ENCODE data around the gene STRIP1.

The STRIP1 gene

GRCh38 chr1:110050602-110051261, 16.3 kb downstream of the STRIP1 start:
- H3K9me3 ChIP-seq (ENCODE audit: control insufficient read depth in 2 of 2, low read length in 2 of 2) = no peaks in the 10 kb centered on the region
- H3K36me3 ChIP-seq (ENCODE audit: control insufficient read depth in 2 of 2, insufficient read depth in 2 of 2, low read length in 2 of 2) = peaks cover 68 to 84% of the 10 kb centered on the region in 2 donors
- no peak overlapping the region for H3K9ac ChIP-seq (ENCODE audit: low read length in 2 of 2)
- H3K4me1 ChIP-seq (ENCODE audit: control insufficient read depth, insufficient read depth, low read length) = peaks cover 7% of the 10 kb centered on the region
- H3K4me3 ChIP-seq (ENCODE audit: low read length in 2 of 2) = no peak overlapping the region
- no peaks in the 10 kb centered on the region for H3K27me3 ChIP-seq (ENCODE audit: control insufficient read depth in 1 of 2, insufficient read depth in 2 of 2, low read length in 2 of 2)
- H3K27ac ChIP-seq (ENCODE audit: low read length) = no peak overlapping the region

GRCh38 chr1:110051262-110051648, 16.8 kb downstream of the STRIP1 start:
- Histone ChIP-seq H3K4me1 (ENCODE audit: control insufficient read depth, insufficient read depth, low read length) (peaks cover 7% of the 10 kb centered on the region), H3K9me3 (ENCODE audit: control insufficient read depth in 2 of 2, low read length in 2 of 2) (no peaks in the 10 kb centered on the region), H3K27ac (ENCODE audit: low read length) (no peak overlapping the region), H3K36me3 (ENCODE audit: control insufficient read depth in 2 of 2, insufficient read depth in 2 of 2, low read length in 2 of 2) (peaks cover 70 to 85% of the 10 kb centered on the region in 2 donors), H3K27me3 (ENCODE audit: control insufficient read depth in 1 of 2, insufficient read depth in 2 of 2, low read length in 2 of 2) (no peaks in the 10 kb centered on the region), H3K4me3 (ENCODE audit: low read length in 2 of 2) (no peak overlapping the region), H3K9ac (ENCODE audit: low read length in 2 of 2) (no peak overlapping the region)

DNA sequence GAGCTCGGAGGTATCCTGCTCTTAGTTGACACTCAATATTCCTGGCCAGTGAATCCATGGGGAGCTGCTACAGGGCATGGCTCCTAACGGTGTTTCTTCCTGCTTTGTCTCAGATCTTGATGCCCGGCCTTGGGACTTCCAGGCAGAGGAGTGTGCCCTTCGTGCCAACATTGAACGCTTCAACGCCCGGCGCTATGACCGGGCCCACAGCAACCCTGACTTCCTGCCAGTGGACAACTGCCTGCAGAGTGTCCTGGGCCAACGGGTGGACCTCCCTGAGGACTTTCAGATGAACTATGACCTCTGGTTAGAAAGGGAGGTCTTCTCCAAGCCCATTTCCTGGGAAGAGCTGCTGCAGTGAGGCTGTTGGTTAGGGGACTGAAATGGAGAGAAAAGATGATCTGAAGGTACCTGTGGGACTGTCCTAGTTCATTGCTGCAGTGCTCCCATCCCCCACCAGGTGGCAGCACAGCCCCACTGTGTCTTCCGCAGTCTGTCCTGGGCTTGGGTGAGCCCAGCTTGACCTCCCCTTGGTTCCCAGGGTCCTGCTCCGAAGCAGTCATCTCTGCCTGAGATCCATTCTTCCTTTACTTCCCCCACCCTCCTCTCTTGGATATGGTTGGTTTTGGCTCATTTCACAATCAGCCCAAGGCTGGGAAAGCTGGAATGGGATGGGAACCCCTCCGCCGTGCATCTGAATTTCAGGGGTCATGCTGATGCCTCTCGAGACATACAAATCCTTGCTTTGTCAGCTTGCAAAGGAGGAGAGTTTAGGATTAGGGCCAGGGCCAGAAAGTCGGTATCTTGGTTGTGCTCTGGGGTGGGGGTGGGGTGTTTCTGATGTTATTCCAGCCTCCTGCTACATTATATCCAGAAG, 19.4 kb downstream of the STRIP1 start:
- Histone ChIP-seq H3K4me1 (ENCODE audit: control insufficient read depth, insufficient read depth, low read length) (peaks cover 11% of the 10 kb centered on the region), H3K9ac (ENCODE audit: low read length in 2 of 2) (no peak overlapping the region), H3K9me3 (ENCODE audit: control insufficient read depth in 2 of 2, low read length in 2 of 2) (no peaks in the 10 kb centered on the region), H3K4me3 (ENCODE audit: low read length in 2 of 2) (no peak overlapping the region), H3K36me3 (ENCODE audit: control insufficient read depth in 2 of 2, insufficient read depth in 2 of 2, low read length in 2 of 2) (peaks cover 73 to 79% of the 10 kb centered on the region in 2 donors), H3K27ac (ENCODE audit: low read length) (no peak overlapping the region), H3K27me3 (ENCODE audit: control insufficient read depth in 1 of 2, insufficient read depth in 2 of 2, low read length in 2 of 2) (no peaks in the 10 kb centered on the region)

DNA sequence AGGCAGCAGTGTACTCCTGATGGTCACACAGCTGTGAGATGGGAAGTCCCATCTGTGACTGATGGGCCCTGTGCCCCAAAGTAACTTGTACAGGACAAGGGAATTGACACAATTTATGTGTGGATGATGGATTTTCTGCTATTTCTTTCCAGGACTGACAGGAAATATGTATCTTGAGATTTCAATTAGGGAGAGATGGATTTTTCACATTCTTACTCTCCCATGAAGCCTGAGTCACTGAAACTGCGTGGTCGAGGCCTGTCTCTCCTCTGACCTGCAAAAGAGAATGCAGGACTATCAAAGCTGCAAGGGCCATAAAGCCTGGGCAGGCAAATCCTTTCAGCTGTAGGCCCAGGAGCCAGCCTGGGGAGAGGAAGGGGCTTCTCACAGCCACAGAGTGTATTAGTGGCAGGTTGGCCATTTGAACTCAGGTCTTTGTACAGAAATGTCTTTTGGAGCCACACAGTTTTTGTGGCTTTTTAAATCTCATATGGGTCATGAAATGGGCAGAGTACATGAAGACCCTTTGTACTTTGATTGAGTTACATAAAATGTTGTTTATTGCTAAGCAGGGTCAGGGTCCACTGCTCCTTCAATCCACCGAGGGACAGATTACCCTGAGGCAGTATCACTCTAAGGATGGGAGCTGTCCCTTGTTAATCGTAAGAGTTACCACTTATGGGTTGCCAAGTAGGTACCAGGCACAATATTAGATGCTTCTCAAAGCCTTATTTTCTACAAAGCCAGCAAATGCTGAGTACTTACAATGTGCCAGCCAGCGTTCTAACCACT, 21.3 kb downstream of the STRIP1 start:
- peaks cover 5% of the 10 kb centered on the region for H3K4me1 ChIP-seq (ENCODE audit: control insufficient read depth, insufficient read depth, low read length)
- no peak overlapping the region for H3K4me3 ChIP-seq (ENCODE audit: low read length in 2 of 2)
- peaks cover 64 to 66% of the 10 kb centered on the region in 2 donors for H3K36me3 ChIP-seq (ENCODE audit: control insufficient read depth in 2 of 2, insufficient read depth in 2 of 2, low read length in 2 of 2)
- no peaks in the 10 kb centered on the region for H3K9me3 ChIP-seq (ENCODE audit: control insufficient read depth in 2 of 2, low read length in 2 of 2)
- H3K27ac ChIP-seq (ENCODE audit: low read length) = no peak overlapping the region
- H3K27me3 ChIP-seq (ENCODE audit: control insufficient read depth in 1 of 2, insufficient read depth in 2 of 2, low read length in 2 of 2) = no peaks in the 10 kb centered on the region
- H3K9ac ChIP-seq (ENCODE audit: low read length in 2 of 2) = peak overlapping the region in 1 of 2 donors; percentile 29

DNA sequence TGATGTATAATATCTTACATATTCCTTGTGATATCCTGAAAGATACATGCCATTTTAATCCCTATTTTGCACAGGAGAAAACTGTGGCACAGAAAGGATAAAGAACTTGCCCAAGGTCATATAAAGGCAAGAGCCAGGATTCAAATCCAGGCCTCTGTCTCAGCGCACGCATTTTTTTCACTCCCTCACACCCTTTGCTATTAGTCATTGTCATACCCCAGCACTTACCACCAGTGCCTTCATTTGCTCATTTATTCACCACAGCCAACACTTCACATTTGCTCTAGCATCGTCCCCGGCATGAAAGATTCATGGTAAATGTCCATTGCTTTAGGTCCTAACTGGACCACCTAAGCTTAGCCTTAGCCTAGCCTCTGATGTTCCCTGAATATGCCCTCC, 21.9 kb downstream of the STRIP1 start:
- peaks cover 58 to 61% of the 10 kb centered on the region in 2 donors for H3K36me3 ChIP-seq (ENCODE audit: control insufficient read depth in 2 of 2, insufficient read depth in 2 of 2, low read length in 2 of 2)

GRCh38 chr1:110056776-110057175, 22.4 kb downstream of the STRIP1 start:
- Histone ChIP-seq H3K36me3 (ENCODE audit: control insufficient read depth in 2 of 2, insufficient read depth in 2 of 2, low read length in 2 of 2) (peaks cover 53 to 56% of the 10 kb centered on the region in 2 donors), H3K27ac (ENCODE audit: low read length) (no peak overlapping the region), H3K27me3 (ENCODE audit: control insufficient read depth in 1 of 2, insufficient read depth in 2 of 2, low read length in 2 of 2) (no peaks in the 10 kb centered on the region), H3K4me1 (ENCODE audit: control insufficient read depth, insufficient read depth, low read length) (peaks cover 5% of the 10 kb centered on the region), H3K9ac (ENCODE audit: low read length in 2 of 2) (no peak overlapping the region), H3K4me3 (ENCODE audit: low read length in 2 of 2) (no peak overlapping the region), H3K9me3 (ENCODE audit: control insufficient read depth in 2 of 2, low read length in 2 of 2) (no peaks in the 10 kb centered on the region)

More for the DNA sequence above, 21.9 kb downstream of the STRIP1 start:
- Histone ChIP-seq H3K9ac (ENCODE audit: low read length in 2 of 2) (peak overlapping the region in 1 of 2 donors; percentile 29), H3K4me3 (ENCODE audit: low read length in 2 of 2) (no peak overlapping the region), H3K9me3 (ENCODE audit: control insufficient read depth in 2 of 2, low read length in 2 of 2) (no peaks in the 10 kb centered on the region), H3K27me3 (ENCODE audit: control insufficient read depth in 1 of 2, insufficient read depth in 2 of 2, low read length in 2 of 2) (no peaks in the 10 kb centered on the region), H3K4me1 (ENCODE audit: control insufficient read depth, insufficient read depth, low read length) (peaks cover 5% of the 10 kb centered on the region), H3K27ac (ENCODE audit: low read length) (no peak overlapping the region)

DNA sequence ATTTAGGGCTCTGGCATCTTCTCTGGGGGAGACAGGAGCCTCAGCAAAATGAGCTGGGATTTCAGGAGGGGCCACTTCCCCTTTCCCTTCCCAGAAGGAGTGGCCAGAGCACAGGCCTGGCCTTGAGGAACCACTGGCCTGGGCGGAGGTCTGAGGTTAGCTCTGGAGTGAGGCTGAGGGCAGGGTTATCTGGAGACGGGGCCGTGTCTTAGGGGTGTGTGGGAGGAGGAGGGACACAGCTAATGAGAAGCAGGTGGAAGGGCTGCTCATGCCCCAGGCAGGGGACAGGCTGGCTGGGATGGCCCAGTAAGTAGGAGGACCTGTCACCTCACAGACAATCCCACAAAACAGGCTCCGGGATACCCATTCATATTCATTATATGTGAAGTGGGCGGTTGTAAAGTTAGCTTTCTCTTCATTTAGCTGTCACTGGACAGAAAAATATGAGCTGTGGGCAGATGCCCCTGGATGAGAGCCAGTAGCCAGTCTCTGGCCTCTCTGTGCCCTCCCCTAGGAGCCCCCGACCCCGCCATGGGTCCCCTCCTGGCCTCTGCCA, 23.6 kb downstream of the STRIP1 start:
- Histone ChIP-seq H3K4me3 (ENCODE audit: low read length in 2 of 2) (no peak overlapping the region), H3K9me3 (ENCODE audit: control insufficient read depth in 2 of 2, low read length in 2 of 2) (no peaks in the 10 kb centered on the region), H3K27me3 (ENCODE audit: control insufficient read depth in 1 of 2, insufficient read depth in 2 of 2, low read length in 2 of 2) (no peaks in the 10 kb centered on the region), H3K9ac (ENCODE audit: low read length in 2 of 2) (no peak overlapping the region), H3K27ac (ENCODE audit: low read length) (no peak overlapping the region), H3K36me3 (ENCODE audit: control insufficient read depth in 2 of 2, insufficient read depth in 2 of 2, low read length in 2 of 2) (peaks cover 43 to 48% of the 10 kb centered on the region in 2 donors), H3K4me1 (ENCODE audit: control insufficient read depth, insufficient read depth, low read length) (peaks cover 5% of the 10 kb centered on the region)

DNA sequence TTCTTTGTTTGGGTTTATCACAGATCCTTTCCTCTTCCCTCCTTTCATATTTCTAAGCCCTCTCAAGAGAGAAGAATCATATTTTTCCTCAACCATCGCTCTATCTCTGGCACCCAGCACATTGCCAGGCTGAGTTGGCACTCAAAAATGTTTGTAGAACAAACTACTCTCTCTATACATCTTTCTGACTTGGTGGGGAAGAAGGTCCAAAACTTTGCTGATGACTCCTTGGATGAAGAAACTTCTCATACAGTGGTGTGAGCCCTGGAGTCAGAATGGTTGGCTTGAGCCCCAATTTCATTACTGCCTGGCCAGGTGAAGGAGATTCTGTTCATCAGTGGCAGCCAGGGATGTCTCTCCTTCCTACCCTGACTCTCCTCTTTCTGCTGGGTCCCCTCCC, 24.2 kb downstream of the STRIP1 start:
- H3K27me3 ChIP-seq (ENCODE audit: control insufficient read depth in 1 of 2, insufficient read depth in 2 of 2, low read length in 2 of 2) = no peaks in the 10 kb centered on the region
- H3K4me3 ChIP-seq (ENCODE audit: low read length in 2 of 2) = no peak overlapping the region
- peaks cover 38 to 43% of the 10 kb centered on the region in 2 donors for H3K36me3 ChIP-seq (ENCODE audit: control insufficient read depth in 2 of 2, insufficient read depth in 2 of 2, low read length in 2 of 2)
- no peak overlapping the region for H3K27ac ChIP-seq (ENCODE audit: low read length)
- no peak overlapping the region for H3K9ac ChIP-seq (ENCODE audit: low read length in 2 of 2)
- no peaks in the 10 kb centered on the region for H3K9me3 ChIP-seq (ENCODE audit: control insufficient read depth in 2 of 2, low read length in 2 of 2)
- H3K4me1 ChIP-seq (ENCODE audit: control insufficient read depth, insufficient read depth, low read length) = peaks cover 5% of the 10 kb centered on the region

DNA sequence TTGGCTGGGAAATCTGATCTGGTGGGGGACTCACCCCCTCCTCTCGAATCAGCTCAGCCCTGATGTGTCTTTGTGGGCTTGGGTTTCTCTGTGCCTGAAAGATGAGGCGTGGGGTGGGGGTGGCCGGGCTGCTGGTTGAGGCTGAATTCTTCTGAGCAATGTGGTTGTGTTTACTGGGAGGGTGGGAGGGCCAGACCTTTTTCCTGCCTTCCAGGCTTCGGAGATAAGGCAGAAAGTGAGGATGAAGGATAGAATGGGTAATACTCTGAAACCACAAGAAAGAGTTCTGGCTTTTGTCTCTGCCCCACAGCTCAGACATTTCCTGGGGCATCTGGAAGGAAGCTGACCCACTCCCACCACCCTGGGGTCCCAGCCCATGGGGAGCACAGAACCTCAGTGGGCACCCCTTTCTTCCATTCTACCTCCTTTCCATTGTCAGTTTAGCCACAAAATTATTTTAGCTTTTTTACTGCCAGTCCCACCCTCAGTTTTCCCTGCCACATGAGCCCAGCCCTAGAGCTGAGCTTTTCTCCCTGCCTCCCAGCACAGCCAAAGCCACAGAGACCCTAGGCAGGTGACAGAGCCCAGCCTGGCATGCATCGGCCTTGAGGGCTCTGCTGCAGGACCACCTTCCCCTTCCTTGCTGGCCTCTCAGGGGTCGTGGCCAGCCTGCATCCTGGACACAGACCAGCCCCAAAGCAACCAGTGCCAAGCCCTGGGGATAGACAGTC, 24.9 kb downstream of the STRIP1 start:
- no peak overlapping the region for H3K9ac ChIP-seq (ENCODE audit: low read length in 2 of 2)
- peaks cover 31 to 36% of the 10 kb centered on the region in 2 donors for H3K36me3 ChIP-seq (ENCODE audit: control insufficient read depth in 2 of 2, insufficient read depth in 2 of 2, low read length in 2 of 2)
- H3K27me3 ChIP-seq (ENCODE audit: control insufficient read depth in 1 of 2, insufficient read depth in 2 of 2, low read length in 2 of 2) = no peaks in the 10 kb centered on the region
- no peak overlapping the region for H3K27ac ChIP-seq (ENCODE audit: low read length)
- H3K4me3 ChIP-seq (ENCODE audit: low read length in 2 of 2) = no peak overlapping the region
- peaks cover 5% of the 10 kb centered on the region for H3K4me1 ChIP-seq (ENCODE audit: control insufficient read depth, insufficient read depth, low read length)
- no peaks in the 10 kb centered on the region for H3K9me3 ChIP-seq (ENCODE audit: control insufficient read depth in 2 of 2, low read length in 2 of 2)
